ENCODE measurements around the gene MARK3.

The MARK3 gene

GRCh38 chr14:103421556-103421955, 36.3 kb downstream of the MARK3 start:
- H3K4me3 ChIP-seq (ENCODE audit: low read depth, low read length), result no peak overlapping the region
- H3K4me1 ChIP-seq (ENCODE audit: control insufficient read depth, insufficient read depth, low read length), result peaks cover 27% of the 10 kb centered on the region
- no peak overlapping the region for H3K9ac ChIP-seq (ENCODE audit: low read depth, low read length)
- H3K9me3 ChIP-seq (ENCODE audit: control insufficient read depth, insufficient read depth, low read length), result no peaks in the 10 kb centered on the region
- H3K36me3 ChIP-seq (ENCODE audit: control insufficient read depth, insufficient read depth, low read length), result peaks cover 7% of the 10 kb centered on the region; the same call in 1 of the 2 replicates
- no peaks in the 10 kb centered on the region for H3K27me3 ChIP-seq (ENCODE audit: control insufficient read depth, insufficient read depth, low read length)
- no peak overlapping the region for H3K27ac ChIP-seq (ENCODE audit: low read depth, low read length)

DNA sequence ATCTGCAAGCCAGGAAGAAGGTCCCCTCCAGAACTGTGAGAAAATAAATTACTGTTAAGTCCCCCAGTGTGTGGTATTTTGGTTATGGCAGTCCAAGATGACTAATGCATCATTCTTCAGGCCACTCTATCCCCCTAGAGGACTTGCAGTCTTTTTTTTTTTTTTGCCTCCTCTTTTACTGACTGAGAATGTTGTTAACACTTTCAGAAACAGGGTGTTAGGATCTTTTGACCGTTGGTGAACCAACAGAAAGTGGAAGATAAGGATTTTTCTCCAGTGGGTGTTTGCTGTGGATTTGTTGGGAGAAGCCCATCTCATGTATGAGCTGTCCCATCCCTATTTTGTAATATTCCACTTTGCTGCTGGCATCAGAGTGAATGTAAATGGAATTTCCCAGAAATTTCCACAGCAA, 37.8 kb downstream of the MARK3 start:
- Histone ChIP-seq H3K4me3 (ENCODE audit: low read depth, low read length) (no peak overlapping the region), H3K36me3 (ENCODE audit: control insufficient read depth, insufficient read depth, low read length) (no peaks in the 10 kb centered on the region), H3K4me1 (ENCODE audit: control insufficient read depth, insufficient read depth, low read length) (peaks cover 25% of the 10 kb centered on the region), H3K9me3 (ENCODE audit: control insufficient read depth, insufficient read depth, low read length) (no peaks in the 10 kb centered on the region), H3K27ac (ENCODE audit: low read depth, low read length) (no peak overlapping the region), H3K9ac (ENCODE audit: low read depth, low read length) (no peak overlapping the region), H3K27me3 (ENCODE audit: control insufficient read depth, insufficient read depth, low read length) (no peaks in the 10 kb centered on the region)

- Histone ChIP-seq H3K27me3 (ENCODE audit: control insufficient read depth, insufficient read depth, low read length) (no peaks in the 10 kb centered on the region), H3K9ac (ENCODE audit: low read depth, low read length) (no peak overlapping the region), H3K27ac (ENCODE audit: low read depth, low read length) (peak overlapping the region; percentile 58), H3K4me3 (ENCODE audit: low read depth, low read length) (no peak overlapping the region), H3K36me3 (ENCODE audit: control insufficient read depth, insufficient read depth, low read length) (no peaks in the 10 kb centered on the region), H3K4me1 (ENCODE audit: control insufficient read depth, insufficient read depth, low read length) (peaks cover 38% of the 10 kb centered on the region), H3K9me3 (ENCODE audit: control insufficient read depth, insufficient read depth, low read length) (no peaks in the 10 kb centered on the region)
Measured at GRCh38 chr14:103427485-103428443, 42.5 kb downstream of the MARK3 start.

DNA sequence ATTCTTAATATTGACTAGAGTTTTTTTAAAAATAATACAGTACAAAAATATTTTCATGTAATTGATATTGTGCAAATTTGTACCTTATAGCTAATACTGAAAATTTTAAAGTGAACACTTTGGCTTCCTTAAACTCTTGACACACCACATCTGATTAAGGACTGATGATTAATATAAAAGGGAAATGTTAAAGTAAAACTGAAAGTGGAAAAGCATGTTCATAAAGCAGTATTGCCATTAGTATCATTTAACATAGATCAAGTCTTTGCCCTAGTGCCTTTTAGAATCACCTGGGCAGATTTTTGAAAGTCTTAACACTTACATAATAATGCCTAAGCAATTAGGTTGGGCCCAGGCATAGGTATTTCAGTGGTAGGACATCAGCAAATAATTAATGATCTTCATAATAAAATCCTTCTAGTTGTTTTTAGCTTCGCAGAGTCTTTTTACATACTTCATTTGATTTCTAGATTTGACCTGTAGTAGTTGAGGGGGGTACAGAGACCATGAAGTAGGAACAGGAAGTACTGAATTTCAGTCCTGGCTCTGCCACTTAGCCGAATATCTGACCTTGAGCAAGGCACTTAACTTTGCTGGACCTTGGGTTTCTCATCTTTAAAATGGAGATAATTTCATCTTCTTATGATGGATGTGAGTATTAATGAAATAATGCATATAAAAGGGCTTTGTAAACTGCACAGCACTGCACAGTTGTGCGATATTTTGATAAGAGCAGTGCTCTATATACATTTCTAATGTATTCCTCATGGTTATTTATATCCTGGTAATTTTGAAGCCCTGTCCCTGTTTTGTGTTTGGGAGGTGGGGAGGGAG, 43.7 kb downstream of the MARK3 start:
- H3K9ac ChIP-seq (ENCODE audit: low read depth, low read length), result no peak overlapping the region
- no peaks in the 10 kb centered on the region for H3K9me3 ChIP-seq (ENCODE audit: control insufficient read depth, insufficient read depth, low read length)
- H3K4me1 ChIP-seq (ENCODE audit: control insufficient read depth, insufficient read depth, low read length), result peaks cover 38% of the 10 kb centered on the region
- H3K27me3 ChIP-seq (ENCODE audit: control insufficient read depth, insufficient read depth, low read length), result no peaks in the 10 kb centered on the region
- H3K4me3 ChIP-seq (ENCODE audit: low read depth, low read length), result no peak overlapping the region
- H3K27ac ChIP-seq (ENCODE audit: low read depth, low read length), result no peak overlapping the region
- peaks cover 6% of the 10 kb centered on the region for H3K36me3 ChIP-seq (ENCODE audit: control insufficient read depth, insufficient read depth, low read length)

GRCh38 chr14:103430358-103430757, 45.1 kb downstream of the MARK3 start:
- Histone ChIP-seq H3K4me3 (ENCODE audit: low read depth, low read length) (no peak overlapping the region), H3K4me1 (ENCODE audit: control insufficient read depth, insufficient read depth, low read length) (peaks cover 38% of the 10 kb centered on the region), H3K36me3 (ENCODE audit: control insufficient read depth, insufficient read depth, low read length) (peaks cover 14% of the 10 kb centered on the region), H3K9ac (ENCODE audit: low read depth, low read length) (no peak overlapping the region), H3K27ac (ENCODE audit: low read depth, low read length) (no peak overlapping the region), H3K27me3 (ENCODE audit: control insufficient read depth, insufficient read depth, low read length) (no peaks in the 10 kb centered on the region), H3K9me3 (ENCODE audit: control insufficient read depth, insufficient read depth, low read length) (no peaks in the 10 kb centered on the region)

DNA sequence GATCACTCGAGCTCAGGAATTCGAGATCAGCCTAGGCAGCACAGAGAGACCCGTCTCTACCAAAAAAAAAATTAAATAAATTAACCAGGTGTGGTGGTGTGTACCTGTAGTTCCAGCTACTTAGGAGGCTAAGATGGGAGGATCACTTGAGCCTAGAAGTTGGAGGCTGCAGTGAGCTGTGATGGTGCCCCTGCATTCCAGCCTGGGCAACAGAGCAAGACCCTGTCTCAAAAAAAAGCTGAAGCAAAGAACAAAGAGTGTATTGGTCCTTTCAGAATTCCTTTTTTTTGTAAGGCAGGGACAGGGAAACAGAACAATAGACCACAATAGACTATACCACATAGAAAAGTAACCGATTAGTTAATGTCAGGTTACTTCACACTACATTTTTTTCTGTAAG, 47.4 kb downstream of the MARK3 start:
- H3K4me1 ChIP-seq (ENCODE audit: control insufficient read depth, insufficient read depth, low read length), result peaks cover 21% of the 10 kb centered on the region
- H3K36me3 ChIP-seq (ENCODE audit: control insufficient read depth, insufficient read depth, low read length), result peaks cover 18% of the 10 kb centered on the region
- H3K9me3 ChIP-seq (ENCODE audit: control insufficient read depth, insufficient read depth, low read length), result no peaks in the 10 kb centered on the region
- H3K4me3 ChIP-seq (ENCODE audit: low read depth, low read length), result no peak overlapping the region
- no peak overlapping the region for H3K9ac ChIP-seq (ENCODE audit: low read depth, low read length)
- no peak overlapping the region for H3K27ac ChIP-seq (ENCODE audit: low read depth, low read length)
- no peaks in the 10 kb centered on the region for H3K27me3 ChIP-seq (ENCODE audit: control insufficient read depth, insufficient read depth, low read length)

- peaks cover 7% of the 10 kb centered on the region for H3K4me1 ChIP-seq (ENCODE audit: control insufficient read depth, insufficient read depth, low read length)
- no peak overlapping the region for H3K27ac ChIP-seq (ENCODE audit: low read depth, low read length)
- peaks cover 25% of the 10 kb centered on the region for H3K36me3 ChIP-seq (ENCODE audit: control insufficient read depth, insufficient read depth, low read length)
- no peaks in the 10 kb centered on the region for H3K27me3 ChIP-seq (ENCODE audit: control insufficient read depth, insufficient read depth, low read length)
- no peak overlapping the region for H3K4me3 ChIP-seq (ENCODE audit: low read depth, low read length)
- H3K9me3 ChIP-seq (ENCODE audit: control insufficient read depth, insufficient read depth, low read length), result no peaks in the 10 kb centered on the region
- no peak overlapping the region for H3K9ac ChIP-seq (ENCODE audit: low read depth, low read length)
Measured at GRCh38 chr14:103433916-103434563, 48.8 kb downstream of the MARK3 start.

DNA sequence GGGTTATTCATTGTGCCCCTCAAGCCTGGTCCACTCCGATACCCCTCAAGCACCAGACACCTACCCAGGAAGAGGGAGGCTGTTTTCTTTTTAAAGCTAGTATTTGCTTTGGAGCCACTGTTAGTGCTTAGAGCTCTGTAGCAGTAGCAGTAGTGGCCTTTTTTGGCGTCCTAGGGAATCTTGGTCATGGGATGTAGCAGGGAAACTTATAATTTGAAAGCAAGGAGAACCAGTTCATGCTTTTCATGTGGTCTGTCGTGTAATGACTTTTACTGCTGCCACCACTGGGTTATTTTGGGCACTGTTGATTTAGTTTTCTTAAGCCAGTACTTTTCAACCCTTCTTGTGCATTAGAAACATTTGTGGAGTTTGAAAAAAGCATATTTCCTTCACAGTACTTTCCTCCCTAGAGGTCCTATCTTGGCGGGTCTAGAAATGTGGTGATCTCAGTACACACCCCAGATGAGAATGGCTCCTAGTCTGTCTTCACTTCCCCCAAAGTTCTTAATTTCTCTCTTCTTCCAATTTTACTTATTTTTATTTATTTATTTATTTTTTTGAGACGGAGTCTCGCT, 49.7 kb downstream of the MARK3 start:
- Histone ChIP-seq H3K4me3 (ENCODE audit: low read depth, low read length) (no peak overlapping the region), H3K36me3 (ENCODE audit: control insufficient read depth, insufficient read depth, low read length) (peaks cover 30% of the 10 kb centered on the region), H3K4me1 (ENCODE audit: control insufficient read depth, insufficient read depth, low read length) (no peaks in the 10 kb centered on the region), H3K27ac (ENCODE audit: low read depth, low read length) (no peak overlapping the region), H3K9me3 (ENCODE audit: control insufficient read depth, insufficient read depth, low read length) (no peaks in the 10 kb centered on the region), H3K9ac (ENCODE audit: low read depth, low read length) (no peak overlapping the region), H3K27me3 (ENCODE audit: control insufficient read depth, insufficient read depth, low read length) (no peaks in the 10 kb centered on the region)

- H3K36me3 ChIP-seq (ENCODE audit: control insufficient read depth, insufficient read depth, low read length), result peaks cover 34% of the 10 kb centered on the region
- no peaks in the 10 kb centered on the region for H3K9me3 ChIP-seq (ENCODE audit: control insufficient read depth, insufficient read depth, low read length)
- H3K27ac ChIP-seq (ENCODE audit: low read depth, low read length), result no peak overlapping the region
- H3K4me1 ChIP-seq (ENCODE audit: control insufficient read depth, insufficient read depth, low read length), result no peaks in the 10 kb centered on the region
- H3K27me3 ChIP-seq (ENCODE audit: control insufficient read depth, insufficient read depth, low read length), result no peaks in the 10 kb centered on the region
- H3K4me3 ChIP-seq (ENCODE audit: low read depth, low read length), result no peak overlapping the region
- H3K9ac ChIP-seq (ENCODE audit: low read depth, low read length), result no peak overlapping the region
Measured at GRCh38 chr14:103436533-103436932, 51.3 kb downstream of the MARK3 start.

DNA sequence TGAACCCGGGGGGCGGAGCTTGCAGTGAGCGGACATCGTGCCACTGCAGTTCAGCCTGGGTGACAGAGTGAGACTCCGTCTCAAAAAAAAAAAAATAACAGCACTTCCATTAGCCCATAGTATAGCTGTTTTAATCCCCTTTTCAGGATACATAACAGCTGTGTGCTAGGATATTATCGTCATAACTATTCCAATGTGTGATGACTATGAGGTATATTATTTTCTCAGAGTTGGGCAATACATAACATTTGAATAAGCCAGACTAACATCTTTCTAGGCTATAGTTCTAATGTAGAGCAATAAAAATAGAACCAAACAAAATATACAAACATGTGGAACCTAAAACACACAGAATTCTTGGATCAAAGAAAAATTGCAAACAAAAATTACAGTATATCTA, 57.1 kb downstream of the MARK3 start:
- Histone ChIP-seq H3K27ac (ENCODE audit: low read depth, low read length) (no peak overlapping the region), H3K4me3 (ENCODE audit: low read depth, low read length) (no peak overlapping the region), H3K9ac (ENCODE audit: low read depth, low read length) (no peak overlapping the region), H3K27me3 (ENCODE audit: control insufficient read depth, insufficient read depth, low read length) (no peaks in the 10 kb centered on the region), H3K36me3 (ENCODE audit: control insufficient read depth, insufficient read depth, low read length) (peaks cover 23% of the 10 kb centered on the region), H3K4me1 (ENCODE audit: control insufficient read depth, insufficient read depth, low read length) (peaks cover 12% of the 10 kb centered on the region), H3K9me3 (ENCODE audit: control insufficient read depth, insufficient read depth, low read length) (no peaks in the 10 kb centered on the region)

Data from HUES48 (cell line).